Measurements from ENCODE around the gene KDM2B.
"Not testable (repeated sequence)": the region's sequence is repeated elsewhere in the genome, so short reads cannot be mapped to it uniquely, and the experiment has no call there.

KDM2B gene

GRCh38 chr12:121583334-121583661, 2.5 kb upstream of the KDM2B start:
- H3K4me3 ChIP-seq (ENCODE audit: low read length in 2 of 2): peak overlapping the region in 1 of 2 donors; percentile 71
- not testable (repeated sequence) for H3K4me1 ChIP-seq (ENCODE audit: control insufficient read depth in 2 of 2, insufficient read depth in 1 of 2, low read depth in 1 of 2, low read length in 2 of 2); H3K23ac ChIP-seq (ENCODE audit: low read depth, low read length, poor library complexity); H3K9me3 ChIP-seq (replicated peaks in 1 of 2; ENCODE audit: control insufficient read depth in 2 of 2, insufficient read depth in 1 of 2, low read depth in 1 of 2, low read length in 2 of 2); H3K14ac ChIP-seq (ENCODE audit: low read length); H2BK12ac ChIP-seq (ENCODE audit: low read length); H2AFZ ChIP-seq (ENCODE audit: low read length); H4K8ac ChIP-seq (ENCODE audit: low read depth, low read length); DNase-seq (ENCODE audit: low spot score); H3K79me1 ChIP-seq (ENCODE audit: low read depth, low read length); H2BK15ac ChIP-seq (ENCODE audit: low read length); H2AK5ac ChIP-seq (ENCODE audit: low read depth, low read length); H2BK5ac ChIP-seq (ENCODE audit: low read length); H3K4ac ChIP-seq (ENCODE audit: low read length); H3K9ac ChIP-seq (ENCODE audit: low read depth, low read length, poor library complexity); H4K91ac ChIP-seq (ENCODE audit: low read depth, low read length, poor library complexity); H2BK120ac ChIP-seq (ENCODE audit: low read depth, low read length); H3K27me3 ChIP-seq (ENCODE audit: control insufficient read depth in 3 of 3, insufficient read depth in 3 of 3, low read depth in 1 of 3, low read length in 3 of 3); H3K36me3 ChIP-seq (replicated peaks in 1 of 2; ENCODE audit: control insufficient read depth in 2 of 2, insufficient read depth in 2 of 2, low read length in 2 of 2); H3K18ac ChIP-seq (ENCODE audit: low read length)
- no CpG with 5 or more reads among the region's 2 CpGs for WGBS, 2 donors (ENCODE audit: extremely low coverage in 2 of 2, insufficient read length in 2 of 2, insufficient replicate concordance in 1 of 2)
- peak overlapping the region; percentile 99 for H3K27ac ChIP-seq (replicated peaks; ENCODE audit: low read length)
- H3K4me2 ChIP-seq (ENCODE audit: insufficient read depth, low read length, poor library complexity, severe bottlenecking): peak overlapping the region; percentile 82

DNA sequence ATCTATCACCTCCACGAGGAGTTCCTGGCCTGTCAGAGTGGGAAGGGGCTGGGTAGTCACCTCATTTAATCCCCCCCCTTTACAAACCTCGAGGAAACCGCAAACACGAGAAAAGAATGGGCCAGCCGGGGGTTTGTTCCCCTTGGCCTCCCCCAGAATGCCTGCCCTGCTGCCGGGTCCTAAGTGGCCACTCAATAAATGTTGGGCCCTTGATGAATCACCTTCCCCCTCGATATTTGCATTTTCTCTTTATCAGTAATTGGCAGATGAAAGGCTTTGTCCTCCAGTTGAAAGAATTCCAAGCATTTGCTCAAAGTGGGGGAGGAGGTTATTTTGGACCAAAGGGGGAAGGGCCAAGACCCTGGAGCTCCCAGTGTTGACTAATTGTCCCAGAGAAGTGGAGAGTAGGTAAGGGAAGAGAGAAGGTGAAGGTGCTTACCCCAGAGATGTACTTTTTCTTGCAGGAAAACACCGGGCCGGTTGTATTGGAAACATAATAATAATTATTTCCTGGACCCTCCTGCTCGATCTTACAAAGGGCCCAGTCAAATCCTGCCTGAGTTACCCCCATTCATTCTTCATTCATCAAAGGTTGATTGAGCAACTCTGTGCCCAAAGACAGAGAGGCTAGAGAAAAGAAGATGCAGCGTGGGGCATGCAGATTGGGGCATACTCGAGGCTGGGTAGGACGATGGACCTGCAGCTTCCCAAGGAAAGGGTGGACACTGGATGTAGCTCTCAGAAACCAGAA, 1.9 kb upstream of the KDM2B start:
- Histone ChIP-seq H3K79me1 (ENCODE audit: low read depth, low read length) (peaks cover 1% of the 10 kb centered on the region), H3K27ac (replicated peaks; ENCODE audit: low read length) (peak overlapping the region; percentile 99), H3K14ac (ENCODE audit: low read length) (no peak overlapping the region), H4K91ac (ENCODE audit: low read depth, low read length, poor library complexity) (no peak overlapping the region), H3K9me3 (replicated peaks in 1 of 2; ENCODE audit: control insufficient read depth in 2 of 2, insufficient read depth in 1 of 2, low read depth in 1 of 2, low read length in 2 of 2) (no peaks in the 10 kb centered on the region), H3K27me3 (ENCODE audit: control insufficient read depth in 3 of 3, insufficient read depth in 3 of 3, low read depth in 1 of 3, low read length in 3 of 3) (no peaks in the 10 kb centered on the region), H3K4ac (ENCODE audit: low read length) (no peak overlapping the region), H3K9ac (ENCODE audit: low read depth, low read length, poor library complexity) (no peak overlapping the region), H2BK15ac (ENCODE audit: low read length) (no peak overlapping the region), H3K36me3 (replicated peaks in 1 of 2; ENCODE audit: control insufficient read depth in 2 of 2, insufficient read depth in 2 of 2, low read length in 2 of 2) (peaks cover 2 to 4% of the 10 kb centered on the region in 2 donors), H2AK5ac (ENCODE audit: low read depth, low read length) (no peak overlapping the region), H3K4me3 (ENCODE audit: low read length in 2 of 2) (peak overlapping the region; percentile 70 to 71), H3K18ac (ENCODE audit: low read length) (no peak overlapping the region), H3K4me2 (ENCODE audit: insufficient read depth, low read length, poor library complexity, severe bottlenecking) (peak overlapping the region; percentile 82), H2AFZ (ENCODE audit: low read length) (peak overlapping the region; percentile 56), H2BK12ac (ENCODE audit: low read length) (no peak overlapping the region), H3K23ac (ENCODE audit: low read depth, low read length, poor library complexity) (no peak overlapping the region), H4K8ac (ENCODE audit: low read depth, low read length) (no peak overlapping the region), H2BK5ac (ENCODE audit: low read length) (no peak overlapping the region), H2BK120ac (ENCODE audit: low read depth, low read length) (no peak overlapping the region), H3K4me1 (ENCODE audit: control insufficient read depth in 2 of 2, insufficient read depth in 1 of 2, low read depth in 1 of 2, low read length in 2 of 2) (peaks cover 5 to 13% of the 10 kb centered on the region in 2 donors)
- no CpG with 5 or more reads among the region's 13 CpGs for WGBS, 2 donors (ENCODE audit: extremely low coverage in 2 of 2, insufficient read length in 2 of 2, insufficient replicate concordance in 1 of 2)
- DNase-seq (ENCODE audit: low spot score): peak; percentile 86

DNA sequence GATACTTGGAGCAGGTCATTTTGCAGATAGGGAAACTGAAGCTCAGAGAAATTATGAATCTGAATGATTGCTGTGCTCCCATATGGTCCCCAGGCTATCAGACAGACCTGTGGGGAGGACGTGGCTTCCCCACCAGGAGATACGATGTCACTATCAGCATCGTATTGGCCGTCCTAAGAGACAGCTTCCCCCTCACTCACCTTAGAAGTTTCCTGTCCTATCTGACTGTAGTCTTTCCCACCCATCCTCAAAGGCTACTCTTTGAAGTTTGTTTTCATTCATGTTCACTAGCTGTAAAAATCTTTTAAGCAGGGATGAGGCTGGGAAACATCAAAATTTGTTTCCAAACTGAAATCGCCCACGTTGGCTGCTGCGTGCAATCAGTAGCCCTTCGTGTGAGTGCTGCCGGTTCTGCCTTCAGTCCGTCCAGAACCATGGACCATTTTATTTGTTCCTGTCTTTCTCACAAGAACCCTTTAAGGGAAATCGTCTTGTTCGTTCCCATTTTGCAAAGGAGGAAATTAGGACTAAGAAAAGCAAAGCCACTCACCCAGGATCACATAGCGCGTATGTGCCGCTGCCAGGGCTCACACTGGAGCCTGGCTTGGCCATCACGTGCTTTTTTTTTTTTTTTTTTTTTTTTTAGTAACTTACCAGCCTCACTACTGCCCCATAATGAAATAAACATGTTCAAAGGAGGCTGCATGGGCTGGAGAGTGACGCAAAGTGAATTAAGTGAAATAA, 1.0 kb upstream of the KDM2B start:
- Histone ChIP-seq H3K79me1 (ENCODE audit: low read depth, low read length) (peaks cover 1% of the 10 kb centered on the region), H3K4me3 (ENCODE audit: low read length in 2 of 2) (peak overlapping the region; percentile 71 to 86), H2AFZ (ENCODE audit: low read length) (peak overlapping the region; percentile 50), H3K27me3 (ENCODE audit: control insufficient read depth in 3 of 3, insufficient read depth in 3 of 3, low read depth in 1 of 3, low read length in 3 of 3) (no peaks in the 10 kb centered on the region), H3K9ac (ENCODE audit: low read depth, low read length, poor library complexity) (peak overlapping the region; percentile 87), H2AK5ac (ENCODE audit: low read depth, low read length) (no peak overlapping the region), H3K14ac (ENCODE audit: low read length) (no peak overlapping the region), H2BK5ac (ENCODE audit: low read length) (peak overlapping the region; percentile 72), H3K23ac (ENCODE audit: low read depth, low read length, poor library complexity) (no peak overlapping the region), H3K4me1 (ENCODE audit: control insufficient read depth in 2 of 2, insufficient read depth in 1 of 2, low read depth in 1 of 2, low read length in 2 of 2) (peaks cover 7 to 22% of the 10 kb centered on the region in 2 donors), H2BK120ac (ENCODE audit: low read depth, low read length) (no peak overlapping the region), H3K36me3 (replicated peaks in 1 of 2; ENCODE audit: control insufficient read depth in 2 of 2, insufficient read depth in 2 of 2, low read length in 2 of 2) (peaks cover 2 to 4% of the 10 kb centered on the region in 2 donors), H3K9me3 (replicated peaks in 1 of 2; ENCODE audit: control insufficient read depth in 2 of 2, insufficient read depth in 1 of 2, low read depth in 1 of 2, low read length in 2 of 2) (no peaks in the 10 kb centered on the region), H3K18ac (ENCODE audit: low read length) (peak overlapping the region; percentile 91), H3K27ac (replicated peaks; ENCODE audit: low read length) (peak overlapping the region; percentile 99), H3K4ac (ENCODE audit: low read length) (peak overlapping the region; percentile 13), H2BK12ac (ENCODE audit: low read length) (no peak overlapping the region), H3K4me2 (ENCODE audit: insufficient read depth, low read length, poor library complexity, severe bottlenecking) (peak overlapping the region; percentile 82), H4K8ac (ENCODE audit: low read depth, low read length) (no peak overlapping the region), H2BK15ac (ENCODE audit: low read length) (no peak overlapping the region), H4K91ac (ENCODE audit: low read depth, low read length, poor library complexity) (no peak overlapping the region)
- whole genome bisulfite sequencing, 2 donors (ENCODE audit: extremely low coverage in 2 of 2, insufficient read length in 2 of 2, insufficient replicate concordance in 1 of 2): no CpG with 5 or more reads among the region's 17 CpGs
- peak; percentile 8 for DNase-seq (ENCODE audit: low spot score)

Measured in neuronal stem cell (in vitro differentiated cells).